H9 (cell line): Measurements from ENCODE around the gene CAVIN2. TPM values are rescaled to one million over a fixed set of nuclear protein-coding genes. Genes with fewer than 3 reads are reported as not detected.

Source experiments
- DNase-seq: peaks from one replicate; pipeline ENCODE4 v3.0.0-alpha.2; 2017
- H2AFZ ChIP-seq: one replicate; pipeline ENCODE4 v1.6.1; 2013; ENCODE audit warnings: mild to moderate bottlenecking, low read length, control low read depth, moderate library complexity
- H2AK5ac ChIP-seq: 2 replicates; pipeline ENCODE4 v1.6.1; 2013; ENCODE audit warnings: low read length, control low read depth, mixed read lengths; ENCODE audit not compliant: insufficient read length
- H2BK120ac ChIP-seq: one replicate; pipeline ENCODE4 v1.6.1; 2013; ENCODE audit warnings: low read depth, mild to moderate bottlenecking, low read length, control low read depth, inconsistent platforms; ENCODE audit not compliant: poor library complexity, severe bottlenecking
- H2BK12ac ChIP-seq: 2 replicates; pipeline ENCODE4 v1.6.1; 2013; ENCODE audit warnings: low read length, control low read depth, mixed read lengths, low read depth; ENCODE audit not compliant: insufficient read length
- H2BK15ac ChIP-seq: 2 replicates; pipeline ENCODE4 v1.6.1; 2013; ENCODE audit warnings: low read depth, low read length, control low read depth
- H2BK20ac ChIP-seq: one replicate; pipeline ENCODE4 v1.6.1; 2013; ENCODE audit warnings: low read depth, mild to moderate bottlenecking, low read length, control low read depth, inconsistent platforms; ENCODE audit not compliant: poor library complexity, severe bottlenecking
- H2BK5ac ChIP-seq: 2 replicates; pipeline ENCODE4 v1.6.1; 2013; ENCODE audit warnings: low read length, control low read depth, mixed read lengths; ENCODE audit not compliant: insufficient read length
- H3K14ac ChIP-seq: 2 replicates; pipeline ENCODE4 v1.6.1; 2013; ENCODE audit warnings: low read length, control low read depth; ENCODE audit not compliant: insufficient read depth
- H3K18ac ChIP-seq: 2 replicates; pipeline ENCODE4 v1.6.1; 2013; ENCODE audit warnings: low read depth, mild to moderate bottlenecking, mixed read lengths, low read length, control low read depth; ENCODE audit not compliant: insufficient read length
- H3K23ac ChIP-seq: 2 replicates; pipeline ENCODE4 v1.6.1; 2013; ENCODE audit warnings: low read length, control low read depth, mixed read lengths, low read depth; ENCODE audit not compliant: insufficient read length
- H3K23me2 ChIP-seq: 2 replicates; pipeline ENCODE4 v1.6.1; 2013; ENCODE audit warnings: low read depth, mild to moderate bottlenecking, mixed read lengths, low read length, control low read depth; ENCODE audit not compliant: insufficient read length, poor library complexity, severe bottlenecking
- H3K27ac ChIP-seq: 2 replicates; pipeline ENCODE4 v1.5.1; 2013; ENCODE audit warnings: low read length, control low read depth, mixed read lengths, low read depth; ENCODE audit not compliant: insufficient read length
- H3K27me3 ChIP-seq: 2 replicates; pipeline ENCODE4 v1.6.1; 2013; ENCODE audit warnings: low read length, control low read depth, inconsistent platforms; ENCODE audit not compliant: insufficient read depth
- H3K4ac ChIP-seq: 2 replicates; pipeline ENCODE4 v1.6.1; 2013; ENCODE audit warnings: low read depth, mild to moderate bottlenecking, control low read depth, inconsistent platforms, low read length, moderate library complexity
- H3K4me1 ChIP-seq: 2 replicates; pipeline ENCODE4 v1.6.1; 2013; ENCODE audit warnings: low read length, control low read depth, inconsistent platforms; ENCODE audit not compliant: insufficient read depth
- H3K4me2 ChIP-seq: 2 replicates; pipeline ENCODE4 v1.6.1; 2013; ENCODE audit warnings: low read length, control low read depth, mixed read lengths; ENCODE audit not compliant: insufficient read length, insufficient read depth
- H3K56ac ChIP-seq: 2 replicates; pipeline ENCODE4 v1.6.1; 2013; ENCODE audit warnings: low read depth, mild to moderate bottlenecking, mixed read lengths, low read length, control low read depth; ENCODE audit not compliant: insufficient read length
- H3K79me1 ChIP-seq: 2 replicates; pipeline ENCODE4 v1.6.1; 2013; ENCODE audit warnings: low read depth, mild to moderate bottlenecking, moderate library complexity, low read length, control low read depth, inconsistent platforms; ENCODE audit not compliant: insufficient read depth, poor library complexity, severe bottlenecking
- H3K79me2 ChIP-seq: 2 replicates; pipeline ENCODE4 v1.6.1; 2013; ENCODE audit warnings: low read length, control low read depth, inconsistent platforms; ENCODE audit not compliant: insufficient read depth
- H3K9ac ChIP-seq: 2 replicates; pipeline ENCODE4 v1.6.1; 2013; ENCODE audit warnings: low read length, control low read depth, mixed read lengths; ENCODE audit not compliant: insufficient read length; ENCODE audit errors: extremely low read depth
- H3K9me3 ChIP-seq: one replicate; pipeline ENCODE4 v1.6.1; 2013; ENCODE audit warnings: low read depth, low read length, inconsistent platforms; ENCODE audit not compliant: control insufficient read depth
- H3T11ph ChIP-seq: one replicate; pipeline ENCODE4 v1.6.1; 2013; ENCODE audit warnings: mild to moderate bottlenecking, low read length, control low read depth, inconsistent platforms
- H4K20me1 ChIP-seq: one replicate; pipeline ENCODE4 v1.6.1; 2013; ENCODE audit not compliant: control insufficient read depth, insufficient read length, insufficient read depth
- H4K5ac ChIP-seq: 2 replicates; pipeline ENCODE4 v1.6.1; 2013; ENCODE audit warnings: low read depth, mild to moderate bottlenecking, mixed read lengths, low read length, control low read depth; ENCODE audit not compliant: insufficient read length
- H4K8ac ChIP-seq: replicated peaks from 2 replicates; pipeline ENCODE4 v1.6.1; 2013; ENCODE audit warnings: low read length, control low read depth, mixed read lengths, low read depth; ENCODE audit not compliant: insufficient read length
- H4K91ac ChIP-seq: 2 replicates; pipeline ENCODE4 v1.6.1; 2013; ENCODE audit warnings: low read depth, mild to moderate bottlenecking, moderate library complexity, mixed read lengths, low read length, control low read depth; ENCODE audit not compliant: insufficient read length
- H3K27ac Mint-ChIP-seq, 3 experiments: 2 replicates in 2 of 3; 3 replicates in 1 of 3; pipeline ENCODE4 v1.8.0; 2020 to 2021; ENCODE audit warnings: mixed read lengths in 3 of 3, mild to moderate bottlenecking in 1 of 3, moderate library complexity in 1 of 3
- H3K27me3 Mint-ChIP-seq: 2 replicates; pipeline ENCODE4 v1.8.0; 2021; ENCODE audit warnings: low read depth, mild to moderate bottlenecking, moderate library complexity, mixed read lengths
- H3K36me3 Mint-ChIP-seq, 3 experiments: 2 replicates in 2 of 3; 3 replicates in 1 of 3; pipeline ENCODE4 v1.8.0; 2020 to 2021; ENCODE audit warnings: low read depth in 3 of 3, mixed read lengths in 3 of 3; ENCODE audit not compliant: insufficient read depth in 1 of 3
- H3K4me1 Mint-ChIP-seq, 2 experiments: 2 replicates each; pipeline ENCODE4 v1.8.0; 2020; ENCODE audit warnings: mixed read lengths in 2 of 2
- H3K4me3 Mint-ChIP-seq, 2 experiments: 2 replicates in 1 of 2; 3 replicates in 1 of 2; pipeline ENCODE4 v1.8.0; 2020 to 2021; ENCODE audit warnings: mild to moderate bottlenecking in 2 of 2, mixed read lengths in 2 of 2, moderate library complexity in 1 of 2
- H3K9me3 Mint-ChIP-seq, 2 experiments: 2 replicates in 1 of 2; 3 replicates in 1 of 2; pipeline ENCODE4 v1.8.0; 2020; ENCODE audit warnings: mild to moderate bottlenecking in 2 of 2, mixed read lengths in 2 of 2, moderate library complexity in 1 of 2
- WGBS: extraction: QIAGEN DNeasy Blood & Tissue Kit; methylation state at CpG from one replicate; pipeline ENCODE4 v1.1.7; 2013; ENCODE audit warnings: missing lambda C conversion rate, low lambda C conversion rate, mixed read lengths; ENCODE audit not compliant: insufficient read length; ENCODE audit errors: extremely low coverage; 5-methylcytosine and 5-hydroxymethylcytosine counted together
- total RNA-seq: library from RNA; stranded (reverse); gene quantifications from 2 replicates; pipeline ENCODE4 v1.2.1, GENCODE V29; 2021
- TF ChIP-seq, protein P1 (sequence below): fragments of 200-600 bp; sonication (generic); conservative IDR thresholded peaks from 3 replicates; pipeline ENCODE4 v1.8.0; 2021; ENCODE audit warnings: antibody characterized with exemption, mild to moderate bottlenecking

CAVIN2 gene
- total RNA-seq, 1 experiment from 2014 or later = not detected

DNA sequence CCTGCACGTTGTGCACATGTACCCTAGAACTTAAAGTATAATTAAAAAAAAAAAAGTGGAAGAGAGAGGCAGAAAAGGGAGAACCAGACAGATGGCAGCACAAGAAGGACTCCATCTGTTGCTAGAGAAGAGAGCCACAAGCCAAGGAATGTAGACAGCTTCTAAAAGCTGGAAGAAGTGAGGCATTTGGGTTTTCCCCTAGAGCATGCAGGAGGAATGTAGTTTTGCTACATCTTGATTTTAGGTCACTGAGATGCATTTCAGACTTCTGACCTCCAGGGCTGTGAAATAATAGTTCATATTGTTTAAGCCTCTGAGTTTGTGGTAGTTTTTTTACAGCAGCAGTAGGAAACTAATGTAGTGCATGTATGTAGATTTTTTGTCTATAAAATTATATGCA, 46.0 kb downstream of the CAVIN2 start:
- Histone ChIP-seq H3K27me3 (no peaks in the 10 kb centered on the region), H2BK15ac (no peak overlapping the region), H4K20me1 (no peaks in the 10 kb centered on the region), H3K9me3 (no peaks in the 10 kb centered on the region), H2BK20ac (no peak overlapping the region), H4K8ac (no peak overlapping the region), H4K91ac (no peak overlapping the region), H4K5ac (no peak overlapping the region), H3K14ac (no peak overlapping the region), H2BK120ac (no peak overlapping the region), H3T11ph (no peak overlapping the region), H3K4me2 (no peak overlapping the region), H2BK12ac (no peak overlapping the region), H3K23me2 (no peaks in the 10 kb centered on the region), H3K4ac (no peak overlapping the region), H3K4me1 (no peaks in the 10 kb centered on the region), H3K9ac (no peak overlapping the region), H2AFZ (no peak overlapping the region), H2AK5ac (no peak overlapping the region), H3K79me1 (no peaks in the 10 kb centered on the region), H3K27ac (no peak overlapping the region), H3K18ac (no peak overlapping the region), H3K56ac (no peak overlapping the region), H3K79me2 (no peaks in the 10 kb centered on the region), H2BK5ac (no peak overlapping the region), H3K23ac (no peak overlapping the region)
- no peaks in the 10 kb centered on the region for H3K27me3 Mint-ChIP-seq
- no CpG with 5 or more reads among the region's 1 CpG for WGBS
- H3K4me1 Mint-ChIP-seq = no peaks in the 10 kb centered on the region
- TF ChIP-seq, protein P1, sequence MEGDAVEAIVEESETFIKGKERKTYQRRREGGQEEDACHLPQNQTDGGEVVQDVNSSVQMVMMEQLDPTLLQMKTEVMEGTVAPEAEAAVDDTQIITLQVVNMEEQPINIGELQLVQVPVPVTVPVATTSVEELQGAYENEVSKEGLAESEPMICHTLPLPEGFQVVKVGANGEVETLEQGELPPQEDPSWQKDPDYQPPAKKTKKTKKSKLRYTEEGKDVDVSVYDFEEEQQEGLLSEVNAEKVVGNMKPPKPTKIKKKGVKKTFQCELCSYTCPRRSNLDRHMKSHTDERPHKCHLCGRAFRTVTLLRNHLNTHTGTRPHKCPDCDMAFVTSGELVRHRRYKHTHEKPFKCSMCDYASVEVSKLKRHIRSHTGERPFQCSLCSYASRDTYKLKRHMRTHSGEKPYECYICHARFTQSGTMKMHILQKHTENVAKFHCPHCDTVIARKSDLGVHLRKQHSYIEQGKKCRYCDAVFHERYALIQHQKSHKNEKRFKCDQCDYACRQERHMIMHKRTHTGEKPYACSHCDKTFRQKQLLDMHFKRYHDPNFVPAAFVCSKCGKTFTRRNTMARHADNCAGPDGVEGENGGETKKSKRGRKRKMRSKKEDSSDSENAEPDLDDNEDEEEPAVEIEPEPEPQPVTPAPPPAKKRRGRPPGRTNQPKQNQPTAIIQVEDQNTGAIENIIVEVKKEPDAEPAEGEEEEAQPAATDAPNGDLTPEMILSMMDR = no peak
- no peak for DNase-seq
- H3K9me3 Mint-ChIP-seq = no peaks in the 10 kb centered on the region; a peak in 3 of 5 replicates
- H3K36me3 Mint-ChIP-seq = no peaks in the 10 kb centered on the region
- H3K27ac Mint-ChIP-seq = no peak overlapping the region
- H3K4me3 Mint-ChIP-seq = no peak overlapping the region
